Neural cell (in vitro differentiated cells): ENCODE measurements around the gene COL2A1.

ENCODE experiments used
- CTCF ChIP-seq: fragments of 450-650 bp; IDR thresholded peaks from 2 replicates; pipeline ENCODE4 v1.5.1; 2014; ENCODE audit warnings: antibody characterized with exemption, mild to moderate bottlenecking, moderate library complexity; ENCODE audit not compliant: poor library complexity, severe bottlenecking
- EZH2 ChIP-seq: fragments of 200-600, 300-800 bp; shearing (Covaris generic), sonication (generic); IDR thresholded peaks from 2 replicates; pipeline ENCODE4 v1.6.1; 2014; ENCODE audit warnings: antibody characterized with exemption, low read length, borderline replicate concordance, mild to moderate bottlenecking; ENCODE audit not compliant: insufficient read depth, poor library complexity, severe bottlenecking
- MXI1 ChIP-seq: fragments of 450-650 bp; conservative IDR thresholded peaks from 2 replicates; pipeline ENCODE4 v1.6.1; 2014; ENCODE audit warnings: antibody characterized with exemption, mild to moderate bottlenecking; ENCODE audit not compliant: poor library complexity, severe bottlenecking
- POLR2AphosphoS5 ChIP-seq: IDR thresholded peaks from 2 replicates; pipeline ENCODE4 v1.6.1; 2012
- RAD21 ChIP-seq: fragments of 450-650 bp; conservative IDR thresholded peaks from 2 replicates; pipeline ENCODE4 v1.6.1; 2014; ENCODE audit warnings: antibody characterized with exemption, mild to moderate bottlenecking, moderate library complexity
- REST ChIP-seq: IDR thresholded peaks from 2 replicates; pipeline ENCODE4 v1.6.1; 2012; ENCODE audit warnings: borderline replicate concordance
- TAF1 ChIP-seq: IDR thresholded peaks from 2 replicates; pipeline ENCODE4 v1.6.1; 2012; ENCODE audit warnings: low read depth

- TF ChIP-seq CTCF: no peak
- no peak for TF ChIP-seq RAD21
- TF ChIP-seq POLR2AphosphoS5: no peak
- no peak for TF ChIP-seq EZH2
- TF ChIP-seq REST: no peak
- TF ChIP-seq MXI1: no peak
- TF ChIP-seq TAF1: no peak
Measured at GRCh38 chr12:47989023-47989417, 15.3 kb downstream of the COL2A1 start.
